ENCODE measurements around the gene DPY19L1.

GRCh38 chr7:35030848-35031247 lies 6.4 kb downstream of the DPY19L1 start:
- no peak for TF ChIP-seq CTCF (IDR thresholded peaks at IDR 0.05; ENCODE audit: insufficient read depth, low read depth, low read length)
- TF ChIP-seq EZH2 (IDR thresholded peaks at IDR 0.05; ENCODE audit: insufficient read depth, low read length): no peak

Measured in astrocyte (in vitro differentiated cells and primary cell).